GM12878 (cell line): ENCODE results near the gene SMPX. TPM values are rescaled to one million over a fixed set of nuclear protein-coding genes. Genes with fewer than 3 reads are reported as not detected.

Experiments
- ATAC-seq: fragments of 200-7000 bp; cut with Tn5 transposase; 3 replicates; pipeline ENCODE4 v1.9.1; 2020; ENCODE audit warnings: mild to moderate bottlenecking, moderate library complexity
- BruUV-seq: library from RNA; stranded (reverse); fragments of 400-500 nt; replicated peaks from 2 replicates; lab custom pipeline; 2021; lab: Mats Ljungman, UMichigan
- CTCF ChIA-PET: fragments of 300-600 bp; sonication (Branson Sonifier 250); formaldehyde crosslinking; extraction: SDS; loops from one replicate; lab custom pipeline; 2021; ENCODE audit warnings: inconsistent platforms; lab: Yijun Ruan, JAX
- POLR2A ChIA-PET: fragments of 350-600 bp; formaldehyde crosslinking; extraction: SDS; loops from one replicate; lab custom pipeline; 2021; ENCODE audit warnings: inconsistent platforms; lab: Charles Lee
- RAD21 ChIA-PET: fragments of 300-600 bp; sonication (Branson Sonifier 250); formaldehyde crosslinking; loops from one replicate; lab custom pipeline; 2023; ENCODE audit warnings: antibody characterized with exemption; ENCODE audit not compliant: unreplicated experiment; lab: Charles Lee
- SMC1A ChIA-PET: fragments of 300-600 bp; sonication (Branson Sonifier 250); formaldehyde crosslinking; loops from one replicate; lab custom pipeline; 2023; ENCODE audit not compliant: unreplicated experiment, uncharacterized antibody; lab: Charles Lee
- DNase-seq: peaks from one replicate; pipeline ENCODE4 v3.0.0-alpha.2; 2011; ENCODE audit warnings: low read depth, low spot score
- FAIRE-seq: peaks from 3 replicates; lab custom pipeline; 2011; peaks lifted over from hg19 to GRCh38; lab: Jason Lieb, UNC
- H2AFZ ChIP-seq: 2 replicates; pipeline ENCODE4 v1.6.0; 2011; ENCODE audit warnings: low read depth, low read length, control low read depth; ENCODE audit not compliant: control insufficient read depth
- H3K27ac ChIP-seq: 2 replicates; pipeline ENCODE4 v1.5.1; 2011; ENCODE audit warnings: control low read depth; ENCODE audit not compliant: control insufficient read depth, insufficient read depth
- H3K27me3 ChIP-seq, 2 experiments: replicated peaks in 1 of 2; 2 replicates each; pipeline versions ENCODE4 v1.6.0 to v1.6.1; 2011; ENCODE audit warnings: low read length in 1 of 2; ENCODE audit not compliant: control insufficient read depth in 2 of 2, insufficient read depth in 2 of 2
- H3K36me3 ChIP-seq, 2 experiments: 2 replicates each; pipeline ENCODE4 v1.5.1; 2011; ENCODE audit warnings: low read length in 1 of 2; ENCODE audit not compliant: control insufficient read depth in 2 of 2, insufficient read depth in 2 of 2
- H3K4me1 ChIP-seq: 2 replicates; pipeline ENCODE4 v1.6.1; 2011; ENCODE audit warnings: mild to moderate bottlenecking, low read length, moderate library complexity, mixed read lengths; ENCODE audit not compliant: control insufficient read depth, insufficient read depth
- H3K4me2 ChIP-seq: 2 replicates; pipeline ENCODE4 v1.6.0; 2011; ENCODE audit warnings: control low read depth; ENCODE audit not compliant: control insufficient read depth, insufficient read depth
- H3K4me3 ChIP-seq: fragments of 200-600 bp; sonication (generic); 2 replicates; pipeline ENCODE4 v1.5.1; 2016
- H3K79me2 ChIP-seq: 2 replicates; pipeline ENCODE4 v1.6.0; 2011; ENCODE audit warnings: low read length; ENCODE audit not compliant: control insufficient read depth, insufficient read depth
- H3K9ac ChIP-seq: 2 replicates; pipeline ENCODE4 v1.8.0; 2011; ENCODE audit warnings: low read length, control low read depth, mixed read lengths; ENCODE audit not compliant: control insufficient read depth, insufficient read depth
- H3K9me3 ChIP-seq: replicated peaks from 3 replicates; pipeline ENCODE4 v1.5.1; 2011; ENCODE audit warnings: mild to moderate bottlenecking, low read length; ENCODE audit not compliant: control insufficient read depth, insufficient read depth
- H4K20me1 ChIP-seq: 2 replicates; pipeline ENCODE4 v1.6.0; 2011; ENCODE audit not compliant: control insufficient read depth, insufficient read depth
- BHLHE40 ChIP-seq, 2 experiments: fragments of 450-650 bp in 1 of 2; IDR thresholded peaks; 2 replicates each; pipeline ENCODE4 v1.6.1; 2011 to 2017; ENCODE audit warnings: low read depth in 2 of 2, borderline replicate concordance in 1 of 2, improper control_type of control experiment in 1 of 2, low read length in 1 of 2, mild to moderate bottlenecking in 1 of 2
- CREM ChIP-seq: IDR thresholded peaks from 2 replicates; pipeline ENCODE4 v1.6.1; 2014; ENCODE audit warnings: antibody characterized with exemption, low read depth
- PAX5 ChIP-seq: IDR thresholded peaks from 2 replicates; pipeline ENCODE4 v1.6.1; 2011; ENCODE audit warnings: low read depth, low read length, borderline replicate concordance
- SMARCA5 ChIP-seq: fragments of 450-650 bp; IDR thresholded peaks from 2 replicates; pipeline ENCODE4 v1.6.1; 2017; ENCODE audit warnings: mild to moderate bottlenecking
- ZNF384 ChIP-seq: IDR thresholded peaks from 2 replicates; pipeline ENCODE4 v1.6.1; 2012; ENCODE audit warnings: low read depth, mild to moderate bottlenecking, low read length, improper control_type of control experiment, borderline replicate concordance
- ZSCAN29 ChIP-seq: fragments of 450-650 bp; IDR thresholded peaks from 2 replicates; pipeline ENCODE4 v1.6.1; 2017; ENCODE audit warnings: mild to moderate bottlenecking, moderate library complexity
- WGBS: methylation state at CpG from one replicate; pipeline ENCODE4 v1.1.6; 2016; ENCODE audit warnings: low lambda C conversion rate; ENCODE audit not compliant: insufficient replicate concordance, insufficient coverage; ENCODE audit errors: missing lambda C conversion rate; 5-methylcytosine and 5-hydroxymethylcytosine counted together
- in situ Hi-C: fragments of 300-500 bp; cut with MboI; formaldehyde crosslinking; loops from 9 replicates; pipeline ENCODE4 v1.14.3; 2018; ENCODE audit warnings: mixed read lengths
- intact Hi-C: fragments of 100-400 bp; cut with micrococcal nuclease; formaldehyde crosslinking; loops from one replicate; pipeline ENCODE4 v1.14.2; 2022; ENCODE audit not compliant: unreplicated experiment
- polyA plus RNA-seq, 11 experiments: library from polyadenylated mRNA; depleted of rRNA in 4 of 11; unstranded in 6 of 11; stranded (reverse) in 5 of 11; fragments of >200 nt; fragmentation: Nextera tagmentation in 4 of 11; fragmentation: Illumina TruSeq in 1 of 11; extraction: Ambion mirVana in 4 of 11; extraction: Trizol in 1 of 11; gene quantifications; 1 replicate in 1 of 11; 2 replicates in 10 of 11; pipeline versions ENCODE4 v1.2.1 to v1.2.3, GENCODE V29; 2011 to 2016; ENCODE audit warnings: inconsistent platforms in 2 of 11, missing spikeins in 2 of 11, low read depth in 1 of 11
- total RNA-seq, 4 experiments: library from RNA; depleted of rRNA in 3 of 4; stranded (reverse); fragments of >200 nt in 3 of 4; fragmentation: Illumina TruSeq in 1 of 4; extraction: Trizol in 1 of 4; gene quantifications; 2 replicates each; pipeline versions ENCODE4 v1.2.1 to v1.2.3, GENCODE V29; 2013 to 2021
- TF ChIP-seq, protein P1 (sequence below): fragments of 150-350 bp; IDR thresholded peaks from 2 replicates; pipeline ENCODE4 v1.6.1; 2014; ENCODE audit warnings: mild to moderate bottlenecking, low read depth, low read length

The SMPX gene
- total and polyA plus RNA-seq, 10 of the 15 experiments (the other 5 are each of a cell fraction or from before 2014, with no cell fraction given), result 0.08 to 0.09 TPM; not detected in 8

DNA sequence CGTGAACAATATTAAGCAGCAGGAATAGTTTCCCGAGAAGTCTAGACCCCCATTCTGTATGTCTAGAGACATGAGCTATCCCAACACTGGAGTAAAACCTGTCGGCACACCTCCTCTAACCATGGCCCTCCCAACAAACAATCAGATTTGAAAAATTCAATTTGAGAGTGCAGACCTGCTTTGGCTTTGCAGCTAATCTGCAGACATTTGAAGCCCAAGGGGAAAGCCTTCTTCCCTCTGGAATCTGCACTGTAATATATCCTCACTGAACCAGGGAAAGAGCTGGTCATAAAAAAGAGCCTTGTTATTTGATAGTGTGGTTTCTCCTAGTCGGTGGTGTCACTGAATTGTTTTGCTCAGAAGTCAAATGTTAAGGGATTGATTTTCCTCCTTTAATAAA, 55.2 kb downstream of the SMPX start (continued):
- TF ChIP-seq, protein P1, sequence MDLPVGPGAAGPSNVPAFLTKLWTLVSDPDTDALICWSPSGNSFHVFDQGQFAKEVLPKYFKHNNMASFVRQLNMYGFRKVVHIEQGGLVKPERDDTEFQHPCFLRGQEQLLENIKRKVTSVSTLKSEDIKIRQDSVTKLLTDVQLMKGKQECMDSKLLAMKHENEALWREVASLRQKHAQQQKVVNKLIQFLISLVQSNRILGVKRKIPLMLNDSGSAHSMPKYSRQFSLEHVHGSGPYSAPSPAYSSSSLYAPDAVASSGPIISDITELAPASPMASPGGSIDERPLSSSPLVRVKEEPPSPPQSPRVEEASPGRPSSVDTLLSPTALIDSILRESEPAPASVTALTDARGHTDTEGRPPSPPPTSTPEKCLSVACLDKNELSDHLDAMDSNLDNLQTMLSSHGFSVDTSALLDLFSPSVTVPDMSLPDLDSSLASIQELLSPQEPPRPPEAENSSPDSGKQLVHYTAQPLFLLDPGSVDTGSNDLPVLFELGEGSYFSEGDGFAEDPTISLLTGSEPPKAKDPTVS, result no peak

DNA sequence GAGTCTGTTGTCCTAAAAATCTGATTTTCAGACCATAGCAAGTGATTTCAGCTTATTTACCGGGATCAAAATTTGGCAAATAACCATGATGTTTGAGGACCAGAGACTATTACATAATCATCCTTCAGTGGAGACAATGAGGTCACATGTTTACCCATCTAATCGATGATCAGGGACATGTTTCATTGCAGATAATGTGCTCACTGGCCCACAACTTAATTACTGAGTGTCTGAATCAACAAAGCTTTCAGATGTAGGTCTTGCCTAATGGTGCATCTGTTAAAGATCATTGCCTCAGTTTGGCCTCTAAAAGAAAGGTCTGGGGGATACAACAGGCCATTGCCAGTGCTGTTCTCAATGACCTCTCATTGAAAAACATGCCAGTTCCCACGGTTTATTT, 56.9 kb downstream of the SMPX start:
- FAIRE-seq (no peak), ATAC-seq (no peak)
- no peak overlapping the region for H2AFZ ChIP-seq
- RAD21 ChIA-PET, result no interaction called here
- H3K4me1 ChIP-seq, result no peaks in the 10 kb centered on the region
- in situ Hi-C loops, result no loop called here
- no peak overlapping the region for H3K4me3 ChIP-seq
- H3K9ac ChIP-seq, result no peak overlapping the region
- no peaks in the 10 kb centered on the region for H3K36me3 ChIP-seq
- TF ChIP-seq CREM (no peak), BHLHE40 (IDR thresholded peaks at IDR 0.05; ENCODE audit: borderline replicate concordance in 1 of 2, low read depth in 2 of 2, low read length in 1 of 2) (no peak), SMARCA5 (no peak), ZNF384 (no peak), ZSCAN29 (no peak), PAX5 (no peak)
- TF ChIP-seq, all 136 proteins: peak for 0
- no peak overlapping the region for H3K27ac ChIP-seq
- no peaks in the 10 kb centered on the region for H3K9me3 ChIP-seq
- POLR2A ChIA-PET, result interaction anchor here (0.5 kb wide), 1 partner anchor 1906 kb away, joined by 3 read pairs; no protein-coding TSS in a partner anchor
- CTCF ChIA-PET, result no interaction called here
- no TSS peak for BruUV-seq
- intact Hi-C loops, result no loop called here
- SMC1A ChIA-PET, result interaction anchor here (1.0 kb wide), 1 partner anchor 15 kb away, joined by 3 read pairs; no protein-coding TSS in a partner anchor
- no peak for DNase-seq
- H4K20me1 ChIP-seq, result no peaks in the 10 kb centered on the region
- no peaks in the 10 kb centered on the region for H3K27me3 ChIP-seq
- H3K4me2 ChIP-seq, result no peak overlapping the region
- WGBS, result 0% methylated on average over 3 of the region's 3 CpGs
- H3K79me2 ChIP-seq, result no peaks in the 10 kb centered on the region
